GM19452 (cell line): ENCODE results near the gene FHDC1.

Experiments used
- ATAC-seq: cut with Tn5 transposase; IDR thresholded peaks from one replicate; pipeline ENCODE4 v1.9.1; 2021; ENCODE audit not compliant: unreplicated experiment

The FHDC1 gene

GRCh38 chr4:152957437-152958171, 21.5 kb downstream of the FHDC1 start:
- no peak for ATAC-seq

- ATAC-seq, result no peak
These were observed 23.0 kb downstream of the FHDC1 start for GRCh38 chr4:152959080-152959479.

DNA sequence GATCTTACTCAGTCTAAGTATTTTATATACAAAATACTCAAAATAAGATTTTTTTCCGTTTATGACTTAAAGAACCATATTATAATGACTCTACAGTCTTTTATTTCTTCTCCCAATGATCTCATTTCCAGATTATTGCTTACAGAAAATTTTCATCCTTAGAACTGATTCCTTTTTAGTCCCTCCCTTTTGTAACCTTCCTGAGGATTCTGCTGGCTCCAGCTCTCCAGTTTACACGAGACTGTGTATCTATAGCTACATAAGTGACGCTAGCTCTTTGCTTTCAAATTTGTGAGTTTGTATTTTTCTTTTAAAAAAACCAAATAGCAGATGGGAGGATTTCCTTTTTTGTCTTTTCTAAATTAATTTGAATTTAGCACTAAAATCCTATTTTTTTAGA, 24.0 kb downstream of the FHDC1 start:
- ATAC-seq, result no peak

DNA sequence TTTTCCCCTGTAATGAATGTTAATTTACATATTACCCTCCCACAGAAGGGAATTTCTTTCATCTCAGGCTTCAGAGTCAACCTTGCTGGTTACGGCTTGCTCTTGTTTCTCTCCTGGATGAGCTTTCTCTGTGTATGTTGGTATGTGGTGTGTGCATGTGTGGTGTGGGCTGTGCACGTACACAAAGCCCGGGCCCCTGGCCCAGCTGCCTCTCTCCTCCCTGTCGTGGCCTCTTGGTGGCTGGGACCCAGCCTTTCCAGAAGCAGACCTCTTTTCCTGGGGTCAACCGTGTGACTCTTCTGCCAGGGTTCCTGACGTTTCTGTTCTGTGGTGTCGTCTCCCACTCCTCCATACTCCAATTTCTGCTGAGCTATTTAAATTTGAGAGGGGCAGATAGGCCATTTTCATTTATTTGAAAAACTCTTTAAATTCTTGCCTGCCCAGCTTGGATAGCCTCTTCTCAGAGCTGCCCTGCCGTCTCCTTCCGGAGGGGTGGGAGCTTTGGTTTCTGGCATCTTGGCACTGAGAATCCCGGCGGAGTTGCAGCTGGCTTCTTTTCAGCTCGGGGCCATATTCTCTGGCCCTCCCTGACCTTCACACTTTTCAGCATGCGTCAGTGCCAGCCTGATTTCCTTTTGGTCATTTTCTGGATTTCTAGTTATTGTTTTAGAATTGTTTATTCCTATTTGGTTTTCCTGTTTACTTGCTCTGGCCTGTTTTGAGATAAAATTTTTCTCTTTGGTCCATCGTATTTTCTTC, 25.1 kb downstream of the FHDC1 start:
- ATAC-seq, result no peak

DNA sequence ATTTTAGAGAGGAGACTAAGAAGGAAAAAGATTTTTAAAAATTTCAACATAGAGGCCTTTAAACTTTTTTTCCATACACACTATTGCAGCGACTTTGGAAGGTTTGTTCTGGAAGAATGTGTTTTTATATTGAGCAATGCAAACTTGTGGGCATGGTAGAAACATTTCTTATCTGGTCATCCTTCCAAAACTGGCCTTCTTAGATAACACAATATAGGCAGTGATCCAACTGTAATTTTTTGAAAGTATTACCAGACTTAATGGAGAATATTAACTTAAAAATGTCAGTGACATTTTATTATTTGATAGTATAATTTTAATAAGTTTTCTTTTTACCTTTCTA, 25.6 kb downstream of the FHDC1 start:
- ATAC-seq, result no peak

- ATAC-seq, result no peak
These were observed 26.0 kb downstream of the FHDC1 start for GRCh38 chr4:152962150-152962549.

DNA sequence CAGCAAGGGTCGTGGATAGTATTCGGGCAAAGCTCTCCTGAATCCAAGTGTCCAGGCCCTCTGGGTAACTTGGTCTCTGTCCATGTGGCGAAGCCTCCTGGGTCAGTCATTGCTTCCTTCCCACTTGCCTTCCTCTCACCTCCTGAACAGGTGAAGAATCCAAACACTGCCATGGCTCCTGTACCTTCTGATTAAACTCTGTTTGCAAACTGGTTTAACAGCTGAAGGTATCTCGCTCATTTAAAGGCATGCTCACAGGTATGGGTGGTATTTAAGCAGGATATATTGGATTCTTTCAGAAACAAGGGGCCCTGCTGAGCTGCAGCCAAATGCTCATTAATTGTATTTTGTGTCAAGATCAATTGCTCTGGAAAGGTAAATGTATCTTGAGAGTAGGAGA, 28.2 kb downstream of the FHDC1 start:
- no peak for ATAC-seq

DNA sequence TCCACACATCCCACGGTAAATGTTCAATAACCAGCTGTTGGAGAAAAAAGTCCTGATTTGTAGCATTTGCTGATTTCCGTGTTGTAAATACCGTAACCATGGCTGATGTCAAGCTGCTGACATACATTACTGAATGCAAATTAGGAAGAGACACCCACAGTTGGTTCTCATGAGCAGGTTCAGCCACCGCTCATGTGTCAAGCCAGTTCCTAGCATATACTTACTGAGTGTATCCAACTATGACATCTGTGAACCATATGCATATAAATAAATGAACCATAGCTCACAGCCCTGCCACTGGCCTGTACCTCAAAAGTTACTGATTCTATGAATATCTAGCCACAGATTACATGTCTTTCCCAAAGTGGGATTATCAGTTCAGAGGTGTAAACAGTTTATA, 29.5 kb downstream of the FHDC1 start:
- ATAC-seq, result peak; percentile 96

- no peak for ATAC-seq
These were observed 31.8 kb downstream of the FHDC1 start for GRCh38 chr4:152967907-152968306.

DNA sequence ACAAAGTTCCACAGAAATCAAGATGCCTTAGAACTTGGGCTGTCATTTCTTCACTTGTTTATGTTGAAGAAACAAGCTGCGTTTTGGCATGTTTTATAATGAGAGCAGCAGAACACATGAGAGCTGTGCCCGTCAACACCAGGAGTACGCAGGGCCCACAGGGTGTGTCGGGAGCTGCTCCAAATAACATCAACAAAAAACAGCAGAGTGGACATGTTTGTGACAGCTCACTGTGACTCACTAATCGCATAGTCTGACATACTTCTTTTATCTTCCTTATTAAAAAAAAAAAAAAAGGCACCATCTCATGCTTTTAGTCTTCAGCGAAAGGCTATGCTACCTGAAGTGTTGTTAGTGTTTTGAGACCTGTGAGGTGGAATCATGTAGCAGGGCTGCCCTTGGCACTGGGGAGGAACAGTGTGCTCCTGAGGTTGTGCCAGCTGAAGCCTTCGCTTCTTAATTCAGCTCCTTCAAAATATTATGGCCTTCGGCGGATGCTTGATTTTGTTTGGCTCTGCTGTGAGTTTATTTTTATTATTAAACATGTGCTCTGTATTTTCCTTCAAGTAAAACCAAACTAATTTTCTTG, 32.8 kb downstream of the FHDC1 start:
- ATAC-seq, result no peak

DNA sequence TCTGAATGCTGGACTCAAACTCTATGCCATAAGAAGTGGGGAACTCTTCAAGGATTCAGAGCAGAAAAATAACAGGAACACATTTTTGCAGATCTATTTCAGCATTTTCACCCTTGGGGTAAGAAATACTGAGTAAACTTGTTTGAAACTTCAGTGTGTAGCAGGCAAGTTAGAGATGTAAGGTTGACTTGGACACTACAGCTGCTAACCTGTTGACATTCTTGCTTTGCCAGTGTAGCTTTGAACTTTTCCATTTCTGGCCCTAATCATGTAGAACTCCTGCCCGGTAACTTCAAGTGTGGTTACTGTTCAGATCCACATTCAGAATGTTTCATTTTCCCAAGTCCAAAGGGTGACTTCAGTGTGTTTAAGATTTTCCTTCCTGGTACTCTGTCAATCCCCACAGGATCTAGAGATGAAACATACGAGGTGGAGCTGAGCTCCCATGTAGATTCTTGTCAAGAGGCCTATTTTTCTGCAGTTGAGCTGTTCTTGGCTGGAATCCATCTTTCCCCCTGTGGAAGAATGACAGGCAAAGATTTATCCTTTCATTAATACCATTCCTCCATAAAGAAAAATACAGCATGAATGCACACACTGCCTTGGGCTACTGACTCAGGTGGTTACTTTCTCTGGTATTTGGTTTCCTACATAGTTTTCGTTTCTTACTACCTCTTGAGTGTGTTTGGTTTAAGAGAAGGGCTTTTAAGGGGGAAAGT, 34.1 kb downstream of the FHDC1 start:
- no peak for ATAC-seq

DNA sequence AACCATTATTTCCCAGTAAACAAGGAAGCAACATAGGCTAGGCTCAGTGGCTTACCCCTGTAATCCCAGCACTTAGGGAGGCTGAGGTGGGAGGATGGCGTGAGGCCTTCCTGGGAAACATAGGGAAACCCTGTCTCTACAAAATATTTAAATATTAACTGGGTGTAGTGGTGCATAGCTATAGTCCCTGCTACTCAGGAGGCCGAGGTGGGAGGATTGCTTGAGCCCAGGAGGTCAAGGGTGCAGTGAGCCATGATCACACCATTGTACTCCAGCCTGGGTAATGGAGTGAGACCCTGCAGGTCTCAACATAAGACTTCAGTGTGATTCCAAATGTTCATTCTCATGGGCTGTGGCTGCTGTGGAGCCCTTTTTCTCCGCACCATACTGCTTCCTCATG, 34.9 kb downstream of the FHDC1 start:
- ATAC-seq, result no peak

DNA sequence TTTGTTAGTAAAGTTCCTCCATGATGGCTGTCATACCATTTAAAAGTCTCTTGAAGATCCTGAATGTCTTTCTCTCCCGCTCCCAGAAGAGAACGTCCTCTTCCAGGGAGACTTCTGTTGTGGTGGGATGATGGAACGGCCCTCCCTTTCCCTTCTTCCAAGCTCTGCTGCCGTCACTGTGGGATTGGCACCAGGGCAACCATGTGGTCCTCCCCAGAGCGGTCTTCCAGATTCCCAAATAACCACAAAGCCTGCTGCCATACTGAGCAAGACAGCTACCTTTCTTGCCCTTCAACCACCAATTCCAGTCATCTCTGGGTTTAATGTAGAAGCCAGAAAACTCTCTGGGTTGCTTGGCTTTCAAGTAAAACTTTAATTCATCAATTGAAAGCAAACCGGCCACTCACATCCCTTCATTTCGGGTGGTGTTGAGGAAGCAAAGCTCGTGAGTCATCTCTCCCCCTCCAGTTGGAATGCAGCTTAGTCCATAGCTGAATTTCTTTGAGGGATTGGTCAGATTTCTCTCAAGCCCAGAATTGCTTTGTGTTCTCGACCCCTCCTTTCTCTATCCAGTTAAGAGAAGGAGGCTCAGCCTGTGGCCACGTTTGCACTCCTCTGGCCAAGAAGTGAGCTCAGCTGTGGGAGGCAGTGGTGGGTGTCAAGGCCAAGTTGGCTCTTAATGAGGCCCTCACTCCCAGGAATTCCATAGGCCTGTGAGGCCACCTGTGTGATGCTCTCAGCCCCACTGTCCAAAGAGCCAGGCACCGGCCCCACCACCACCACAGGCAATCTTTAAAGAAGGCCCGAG, 36.9 kb downstream of the FHDC1 start:
- ATAC-seq, result no peak

DNA sequence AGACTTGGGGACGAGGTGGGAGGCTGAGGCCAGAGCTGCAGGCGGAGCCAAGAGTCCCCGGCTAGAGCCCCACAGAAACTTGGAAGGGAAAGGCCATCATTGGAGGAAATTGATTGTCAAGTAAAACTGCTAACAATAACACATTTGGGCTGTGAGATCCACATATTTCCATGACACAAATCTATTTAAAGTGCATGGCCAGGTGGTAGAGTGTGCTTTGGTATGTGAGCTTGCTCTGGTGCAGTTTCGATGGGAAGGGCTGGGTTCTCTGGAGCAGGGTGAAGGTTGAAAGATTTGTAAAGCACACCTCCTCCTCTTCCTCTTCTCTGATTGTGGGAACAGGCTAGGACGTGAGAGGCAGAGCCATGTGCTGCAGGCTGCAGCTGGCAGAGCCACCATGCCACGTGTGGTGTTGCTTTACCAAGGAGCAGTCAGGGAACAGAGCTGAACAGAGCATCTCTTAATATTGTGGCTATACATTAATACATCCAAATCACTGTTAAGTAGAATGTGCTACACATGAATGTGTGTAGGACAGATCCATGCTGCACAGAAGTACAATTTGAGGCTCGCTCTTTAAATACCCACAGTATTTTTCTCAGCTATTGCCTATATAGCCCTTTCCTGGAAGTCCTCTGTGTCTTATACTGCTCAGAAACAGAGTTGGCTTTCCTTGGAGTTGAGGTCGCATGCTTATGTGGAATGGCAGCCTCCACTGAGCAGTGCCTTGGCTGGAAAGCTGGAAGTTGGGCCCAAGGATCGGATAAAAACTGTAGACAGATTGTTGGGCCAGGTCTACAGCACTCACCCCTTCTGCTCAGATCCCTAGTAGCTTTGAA, 37.7 kb downstream of the FHDC1 start:
- no peak for ATAC-seq

DNA sequence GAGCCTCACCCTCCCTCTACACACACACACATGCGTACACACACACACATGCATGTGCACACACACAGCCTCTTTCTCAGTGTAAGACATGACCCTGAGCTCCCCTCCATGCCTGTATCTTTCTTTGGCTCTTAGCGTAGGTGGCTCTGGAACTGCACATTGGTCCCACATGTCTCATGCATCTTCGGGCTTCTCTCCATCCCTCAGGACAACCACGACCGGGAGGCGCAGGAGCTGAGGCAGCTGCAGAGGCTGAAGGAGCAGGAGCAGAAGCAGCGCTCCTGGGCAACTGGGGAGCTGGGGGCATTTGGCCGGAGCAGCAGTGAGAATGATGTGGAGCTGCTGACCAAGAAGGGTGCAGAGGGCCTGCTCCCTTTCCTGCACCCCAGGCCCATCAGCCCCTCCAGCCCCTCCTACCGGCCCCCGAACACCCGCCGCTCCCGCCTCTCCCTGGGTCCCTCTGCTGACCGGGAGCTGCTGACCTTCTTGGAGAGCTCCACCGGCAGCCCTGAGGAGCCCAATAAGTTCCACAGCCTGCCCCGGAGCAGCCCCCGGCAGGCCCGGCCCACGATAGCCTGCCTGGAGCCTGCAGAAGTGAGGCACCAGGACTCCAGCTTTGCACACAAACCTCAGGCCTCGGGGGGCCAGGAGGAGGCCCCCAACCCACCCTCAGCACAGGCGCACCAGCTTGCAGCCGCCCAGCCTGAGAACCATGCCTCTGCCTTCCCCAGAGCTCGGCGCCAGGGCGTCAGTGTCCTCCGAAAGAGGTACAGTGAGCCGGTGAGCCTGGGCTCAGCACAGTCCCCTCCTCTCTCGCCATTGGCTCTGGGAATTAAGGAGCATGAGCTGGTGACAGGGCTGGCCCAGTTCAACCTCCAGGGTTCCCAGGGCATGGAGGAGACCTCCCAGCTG, 38.6 kb downstream of the FHDC1 start:
- no peak for ATAC-seq

DNA sequence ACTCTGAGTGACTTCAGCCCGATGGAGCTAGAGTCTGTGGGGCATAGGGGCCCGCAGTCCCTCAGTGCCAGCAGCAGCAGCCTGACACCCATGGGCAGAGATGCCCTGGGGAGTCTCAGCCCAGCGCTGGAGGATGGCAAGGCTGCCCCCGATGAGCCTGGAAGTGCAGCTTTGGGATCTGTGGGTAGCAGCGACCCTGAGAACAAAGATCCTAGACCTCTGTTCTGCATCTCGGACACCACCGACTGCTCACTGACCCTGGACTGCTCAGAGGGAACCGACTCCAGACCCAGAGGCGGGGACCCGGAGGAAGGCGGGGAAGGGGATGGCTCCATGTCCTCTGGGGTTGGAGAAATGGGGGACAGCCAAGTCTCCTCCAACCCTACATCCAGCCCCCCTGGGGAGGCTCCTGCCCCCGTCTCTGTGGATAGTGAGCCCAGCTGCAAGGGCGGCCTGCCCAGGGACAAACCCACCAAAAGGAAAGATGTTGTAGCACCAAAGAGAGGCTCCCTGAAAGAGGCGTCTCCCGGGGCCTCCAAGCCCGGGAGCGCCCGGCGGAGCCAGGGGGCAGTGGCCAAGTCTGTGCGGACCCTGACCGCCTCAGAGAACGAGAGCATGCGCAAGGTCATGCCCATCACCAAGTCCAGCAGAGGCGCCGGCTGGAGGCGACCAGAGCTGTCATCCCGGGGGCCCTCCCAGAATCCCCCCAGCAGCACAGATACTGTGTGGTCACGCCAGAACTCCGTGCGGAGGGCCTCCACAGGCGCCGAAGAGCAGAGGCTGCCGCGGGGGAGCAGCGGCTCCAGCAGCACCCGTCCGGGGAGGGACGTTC, 39.5 kb downstream of the FHDC1 start:
- ATAC-seq, result no peak

DNA sequence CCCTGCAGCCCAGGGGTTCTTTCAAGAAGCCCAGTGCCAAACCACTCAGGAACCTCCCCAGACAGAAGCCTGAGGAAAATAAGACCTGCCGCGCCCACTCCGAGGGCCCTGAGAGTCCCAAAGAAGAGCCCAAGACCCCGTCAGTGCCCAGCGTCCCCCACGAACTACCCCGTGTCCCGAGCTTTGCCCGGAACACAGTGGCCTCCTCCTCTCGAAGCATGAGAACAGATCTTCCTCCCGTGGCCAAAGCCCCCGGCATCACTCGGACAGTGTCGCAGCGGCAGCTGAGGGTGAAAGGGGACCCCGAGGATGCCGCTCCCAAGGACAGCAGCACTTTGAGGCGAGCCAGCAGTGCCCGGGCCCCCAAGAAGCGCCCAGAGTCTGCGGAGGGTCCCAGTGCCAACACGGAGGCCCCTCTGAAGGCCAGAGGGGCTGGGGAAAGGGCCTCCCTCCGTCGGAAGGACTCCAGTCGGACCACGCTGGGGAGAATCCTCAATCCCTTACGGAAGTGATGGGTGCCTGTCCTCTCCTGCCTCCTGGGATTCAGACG, 40.2 kb downstream of the FHDC1 start:
- ATAC-seq, result no peak
